Endometrium (tissue), 2 donors: ENCODE data around the gene DZIP1.

ENCODE experiments used
- FAIRE-seq: peaks from 2 replicates; lab custom pipeline; 2012; peaks lifted over from hg19 to GRCh38; lab: Jason Lieb, UNC
- donor health status: control.
- donor health status: control.

The DZIP1 gene

DNA sequence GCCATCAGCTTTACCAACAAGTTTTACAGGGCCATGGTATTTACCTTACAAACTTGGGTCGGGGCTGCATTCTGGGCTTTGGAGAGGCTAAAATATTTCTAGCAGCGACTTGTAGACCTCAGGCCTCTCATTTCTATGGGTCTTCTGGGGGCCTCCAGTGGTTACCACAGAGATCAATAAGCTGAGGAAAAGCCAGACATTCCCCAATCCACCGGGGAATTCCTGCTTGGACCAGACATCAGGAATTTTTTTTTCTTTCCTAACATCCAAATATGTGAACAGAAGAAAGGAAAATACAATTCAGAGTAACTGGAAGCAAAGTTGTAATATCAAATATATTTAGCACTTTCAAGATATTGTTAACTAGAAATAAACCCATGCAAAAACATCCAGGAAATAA, 1.5 kb downstream of the DZIP1 start:
- no peak for FAIRE-seq

DNA sequence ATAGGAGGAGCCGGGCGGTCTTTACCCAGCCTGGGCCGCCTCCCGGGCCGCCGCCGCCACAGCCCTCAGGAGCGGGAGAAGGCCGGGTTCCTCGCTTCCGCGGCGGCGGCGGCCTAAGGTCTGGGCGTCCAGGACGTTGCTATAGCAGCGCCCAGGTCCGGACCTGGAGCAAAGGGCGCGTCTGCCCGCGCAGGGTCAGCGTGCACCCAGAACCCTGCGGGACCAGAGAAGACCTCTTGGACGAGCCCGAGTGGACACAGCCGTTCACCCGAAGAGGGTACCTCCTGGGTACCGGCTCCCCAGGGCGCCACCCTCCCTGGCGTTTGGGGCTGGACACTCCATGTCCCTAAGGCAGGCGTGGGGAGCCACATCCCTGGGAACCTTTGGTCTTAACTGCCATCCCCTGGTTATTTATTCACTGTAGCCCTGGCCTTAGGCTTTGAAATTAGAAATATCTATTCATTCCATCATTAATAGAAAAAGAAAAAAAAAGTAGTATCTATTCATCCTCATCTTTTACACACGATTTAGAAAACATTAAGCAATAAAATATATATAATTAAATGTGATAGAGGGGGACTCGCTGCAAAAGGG, 2.4 kb downstream of the DZIP1 start:
- peak; percentile 48 for FAIRE-seq

- no peak for FAIRE-seq
Observed at GRCh38 chr13:95641291-95642027, 3.0 kb downstream of the DZIP1 start.

GRCh38 chr13:95636853-95637252, 7.7 kb downstream of the DZIP1 start:
- no peak for FAIRE-seq

- no peak for FAIRE-seq
Observed at GRCh38 chr13:95630593-95630992, 13.9 kb downstream of the DZIP1 start.

DNA sequence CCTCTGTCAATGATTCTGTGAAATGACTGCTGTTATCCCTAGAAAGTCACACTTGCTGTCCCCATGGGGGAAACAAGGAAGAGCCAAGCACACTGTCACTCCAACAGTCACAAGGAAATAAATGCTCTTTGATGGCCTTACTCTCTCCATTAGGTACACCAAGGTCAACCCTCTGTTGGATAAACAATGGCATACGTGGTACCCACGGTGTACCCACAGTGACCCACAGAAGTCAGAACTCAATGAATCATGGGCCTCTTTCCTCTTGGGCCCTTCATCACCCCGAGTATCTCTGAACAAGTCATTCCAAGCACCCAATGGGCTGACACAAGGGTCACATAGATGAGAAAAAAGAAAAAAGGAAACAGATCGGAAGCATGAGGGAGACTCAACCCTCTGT, 15.4 kb downstream of the DZIP1 start:
- no peak for FAIRE-seq

DNA sequence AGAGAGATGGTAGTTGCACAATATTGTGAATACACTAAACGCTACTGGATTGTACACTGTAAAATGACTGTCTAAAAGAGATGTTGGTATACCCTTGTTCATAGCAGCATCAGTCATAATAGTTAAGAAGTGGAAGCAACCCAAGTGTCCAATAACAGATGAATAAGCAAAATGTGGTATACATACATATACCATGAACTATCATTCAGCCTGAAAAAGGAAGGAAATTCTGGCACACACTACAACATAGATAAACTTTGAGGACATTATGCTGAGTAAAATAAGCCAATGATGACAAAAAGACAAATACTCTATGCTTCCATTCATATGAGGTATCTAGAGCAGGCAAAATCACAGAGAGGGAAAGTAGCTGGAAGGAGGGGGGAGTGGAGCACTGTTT, 16.0 kb downstream of the DZIP1 start:
- FAIRE-seq: no peak

- no peak for FAIRE-seq
Observed at GRCh38 chr13:95627590-95627989, 16.9 kb downstream of the DZIP1 start.

- FAIRE-seq: no peak
Observed at GRCh38 chr13:95626768-95627167, 17.7 kb downstream of the DZIP1 start.

DNA sequence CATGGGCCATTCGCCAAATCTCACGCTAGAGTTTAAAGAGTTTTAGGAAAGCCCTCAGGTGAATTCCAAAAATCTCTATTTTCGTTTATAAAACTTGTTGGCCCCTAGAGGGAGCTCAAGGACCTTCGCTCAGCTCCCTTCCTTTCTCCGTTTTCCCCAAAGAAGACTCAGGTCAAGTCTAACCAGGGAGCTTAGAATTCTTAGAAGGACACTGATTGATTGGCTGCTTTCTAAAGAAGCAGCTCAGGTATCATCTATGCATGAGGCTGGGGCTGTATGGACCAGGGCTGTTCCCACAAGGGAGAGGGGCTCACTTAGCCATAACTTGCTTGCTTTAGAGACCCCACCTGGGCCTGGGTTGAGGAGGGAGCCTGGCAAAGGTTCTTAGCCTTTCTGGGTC, 20.5 kb downstream of the DZIP1 start:
- no peak for FAIRE-seq

DNA sequence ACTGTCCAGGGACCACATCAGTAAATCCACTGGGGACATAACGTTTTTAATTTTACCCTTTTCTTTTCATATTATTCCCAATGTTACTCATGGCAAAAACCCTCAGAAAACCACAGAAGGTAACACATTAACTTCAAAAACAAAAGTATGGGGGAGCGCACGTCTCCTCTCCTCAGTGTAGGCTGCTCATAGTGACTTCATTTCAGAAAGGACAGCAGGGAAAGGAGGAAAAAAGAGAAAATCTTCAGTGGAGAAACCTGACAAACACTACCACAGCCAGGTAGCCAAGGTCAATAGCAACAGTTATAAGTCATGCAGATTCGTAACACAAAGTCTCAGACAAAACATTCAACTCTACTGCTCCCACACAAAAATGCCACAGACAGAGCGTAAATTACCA, 21.4 kb downstream of the DZIP1 start:
- FAIRE-seq: no peak

DNA sequence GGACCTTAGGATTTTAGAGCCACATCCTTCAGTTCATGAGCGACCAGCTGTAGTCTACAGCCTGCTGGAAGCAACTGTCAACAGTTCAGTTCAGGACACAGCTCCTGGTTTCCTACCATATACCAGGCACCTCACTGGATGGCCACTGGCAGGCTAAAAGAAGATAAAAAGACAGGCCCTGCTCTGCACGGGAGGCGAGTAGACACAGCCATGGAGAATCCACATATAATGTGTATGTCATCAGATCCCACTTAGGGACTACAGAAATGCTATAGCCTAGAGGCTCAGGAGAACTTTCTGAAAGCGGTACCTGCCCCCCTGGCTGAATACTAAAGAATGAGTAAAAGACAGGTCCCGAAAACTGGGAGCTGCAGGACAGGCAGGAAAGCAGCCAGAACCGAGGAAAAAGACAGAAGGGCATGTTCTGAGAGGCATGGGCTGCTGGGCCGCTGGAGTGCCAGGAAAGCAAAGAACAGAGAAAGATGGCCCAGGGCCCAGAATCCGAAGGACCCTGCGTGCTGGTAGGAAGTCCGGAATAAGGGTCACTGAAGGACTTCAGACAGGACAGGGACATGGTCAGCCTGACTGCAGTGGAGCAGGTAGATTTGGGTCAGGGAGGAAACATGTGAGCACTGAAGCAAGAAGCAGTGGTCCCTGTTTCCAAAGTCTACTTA, 23.5 kb downstream of the DZIP1 start:
- no peak for FAIRE-seq

GRCh38 chr13:95620030-95620824, 24.3 kb downstream of the DZIP1 start:
- no peak for FAIRE-seq

- FAIRE-seq: no peak
Observed at GRCh38 chr13:95615539-95615938, 29.0 kb downstream of the DZIP1 start.

GRCh38 chr13:95614641-95615245, 29.8 kb downstream of the DZIP1 start:
- FAIRE-seq: no peak

DNA sequence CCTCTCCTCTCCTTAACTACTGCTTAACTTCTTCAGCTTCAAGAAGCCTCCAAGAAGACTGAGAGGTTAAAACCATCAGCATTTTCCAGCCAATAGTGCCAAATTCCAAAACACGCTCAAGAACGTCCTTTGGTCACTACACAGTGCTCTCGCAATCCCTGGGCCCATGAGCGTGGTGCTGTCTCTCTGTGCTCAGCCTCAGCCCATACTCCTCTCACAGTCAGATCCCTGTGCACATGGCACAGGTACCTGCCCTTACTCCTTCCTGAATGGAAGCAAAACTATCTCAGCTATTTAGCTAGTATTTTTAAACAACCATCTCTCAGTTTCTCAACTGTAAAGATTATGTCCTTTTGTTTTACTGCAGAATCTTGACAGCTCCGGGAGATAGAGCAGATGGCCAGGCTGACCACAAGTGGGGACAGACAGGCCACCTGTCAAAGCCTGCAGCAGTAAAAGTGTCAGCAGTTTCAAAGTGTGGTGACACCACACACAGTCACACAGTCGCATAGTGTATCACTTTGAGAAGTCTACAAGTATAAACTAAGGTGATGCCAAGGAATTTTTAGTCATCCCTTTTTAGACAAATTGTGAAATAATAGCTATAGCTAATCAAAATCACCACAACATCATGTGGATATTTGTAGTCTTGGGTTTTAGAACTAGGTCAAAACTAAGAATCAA, 35.7 kb downstream of the DZIP1 start:
- FAIRE-seq: no peak

- no peak for FAIRE-seq
Observed at GRCh38 chr13:95607366-95607765, 37.1 kb downstream of the DZIP1 start.

GRCh38 chr13:95605448-95606125, 38.9 kb downstream of the DZIP1 start:
- no peak for FAIRE-seq

- no peak for FAIRE-seq
Observed at GRCh38 chr13:95604556-95604915, 40.0 kb downstream of the DZIP1 start.

- FAIRE-seq: no peak
Observed at GRCh38 chr13:95603887-95604555, 40.5 kb downstream of the DZIP1 start.

DNA sequence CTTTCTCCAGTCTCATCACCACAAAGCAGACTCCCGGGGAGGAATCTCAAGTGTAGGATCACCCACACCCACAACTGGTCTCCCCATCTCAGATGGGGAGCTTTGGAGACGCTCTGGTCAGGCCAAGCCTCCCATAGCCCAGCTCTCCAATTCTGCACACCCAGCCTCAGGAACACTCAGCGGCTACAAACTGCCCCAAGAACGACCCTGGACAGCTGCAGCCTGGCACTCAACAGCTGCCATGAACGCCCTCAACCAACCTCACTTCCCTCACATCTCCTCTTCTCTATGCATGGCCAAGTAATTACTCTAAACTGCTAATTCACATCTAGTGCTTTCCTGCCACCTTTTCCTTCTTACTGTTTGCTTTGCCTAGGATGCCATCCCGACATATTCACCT, 42.6 kb downstream of the DZIP1 start:
- no peak for FAIRE-seq
